IMR-90 (cell line): Measurements from ENCODE around the gene LDB2.

ENCODE experiments used
- BHLHE40 ChIP-seq: fragments of 150-350 bp; IDR thresholded peaks from 2 replicates; pipeline ENCODE4 v1.6.1; 2016; ENCODE audit warnings: mild to moderate bottlenecking, low read depth, low read length
- MAZ ChIP-seq: IDR thresholded peaks from 2 replicates; pipeline ENCODE4 v1.6.1; 2012; ENCODE audit warnings: low read depth, mild to moderate bottlenecking, low read length, improper control_type of control experiment, moderate library complexity, borderline replicate concordance
- POLR2A ChIP-seq: IDR thresholded peaks from 2 replicates; pipeline ENCODE4 v1.6.1; 2012; ENCODE audit warnings: mild to moderate bottlenecking, low read depth, low read length
- TF ChIP-seq, protein P1 (sequence below): conservative IDR thresholded peaks from 2 replicates; pipeline ENCODE4 v1.5.1; 2012; ENCODE audit warnings: mild to moderate bottlenecking, low read depth, low read length, improper control_type of control experiment
- TF ChIP-seq, protein P2 (sequence below): fragments of 150-350 bp; IDR thresholded peaks from 2 replicates; pipeline ENCODE4 v1.6.1; 2017; ENCODE audit warnings: mild to moderate bottlenecking, antibody characterized with exemption, low read length, low read depth
- TF ChIP-seq, protein P3 (sequence below): fragments of 150-350 bp; IDR thresholded peaks from 2 replicates; pipeline ENCODE4 v1.6.1; 2016; ENCODE audit warnings: low read depth, mild to moderate bottlenecking, low read length, moderate library complexity, borderline replicate concordance

DNA sequence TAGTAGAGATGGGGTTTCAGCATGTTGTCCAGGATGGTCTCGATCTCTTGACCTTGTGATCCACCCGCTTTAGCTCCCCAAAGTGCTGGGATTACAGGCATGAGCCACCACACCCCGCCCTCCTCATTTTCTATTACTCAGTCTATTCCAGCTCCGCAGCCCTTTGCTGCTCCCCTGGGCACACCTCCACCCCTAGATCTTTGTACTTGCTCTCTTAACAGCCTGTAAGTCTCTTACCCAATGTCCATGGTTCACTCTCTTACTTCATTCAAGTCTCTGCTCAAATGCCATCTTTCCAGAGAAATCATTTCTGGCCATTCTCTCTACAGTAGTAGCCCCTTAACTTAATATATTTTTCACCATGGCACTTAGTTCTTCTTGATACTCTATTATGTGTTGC, 64.7 kb downstream of the LDB2 start:
- TF ChIP-seq, protein P1, sequence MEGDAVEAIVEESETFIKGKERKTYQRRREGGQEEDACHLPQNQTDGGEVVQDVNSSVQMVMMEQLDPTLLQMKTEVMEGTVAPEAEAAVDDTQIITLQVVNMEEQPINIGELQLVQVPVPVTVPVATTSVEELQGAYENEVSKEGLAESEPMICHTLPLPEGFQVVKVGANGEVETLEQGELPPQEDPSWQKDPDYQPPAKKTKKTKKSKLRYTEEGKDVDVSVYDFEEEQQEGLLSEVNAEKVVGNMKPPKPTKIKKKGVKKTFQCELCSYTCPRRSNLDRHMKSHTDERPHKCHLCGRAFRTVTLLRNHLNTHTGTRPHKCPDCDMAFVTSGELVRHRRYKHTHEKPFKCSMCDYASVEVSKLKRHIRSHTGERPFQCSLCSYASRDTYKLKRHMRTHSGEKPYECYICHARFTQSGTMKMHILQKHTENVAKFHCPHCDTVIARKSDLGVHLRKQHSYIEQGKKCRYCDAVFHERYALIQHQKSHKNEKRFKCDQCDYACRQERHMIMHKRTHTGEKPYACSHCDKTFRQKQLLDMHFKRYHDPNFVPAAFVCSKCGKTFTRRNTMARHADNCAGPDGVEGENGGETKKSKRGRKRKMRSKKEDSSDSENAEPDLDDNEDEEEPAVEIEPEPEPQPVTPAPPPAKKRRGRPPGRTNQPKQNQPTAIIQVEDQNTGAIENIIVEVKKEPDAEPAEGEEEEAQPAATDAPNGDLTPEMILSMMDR: no peak
- TF ChIP-seq, protein P2, sequence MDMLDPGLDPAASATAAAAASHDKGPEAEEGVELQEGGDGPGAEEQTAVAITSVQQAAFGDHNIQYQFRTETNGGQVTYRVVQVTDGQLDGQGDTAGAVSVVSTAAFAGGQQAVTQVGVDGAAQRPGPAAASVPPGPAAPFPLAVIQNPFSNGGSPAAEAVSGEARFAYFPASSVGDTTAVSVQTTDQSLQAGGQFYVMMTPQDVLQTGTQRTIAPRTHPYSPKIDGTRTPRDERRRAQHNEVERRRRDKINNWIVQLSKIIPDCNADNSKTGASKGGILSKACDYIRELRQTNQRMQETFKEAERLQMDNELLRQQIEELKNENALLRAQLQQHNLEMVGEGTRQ: no peak
- no peak for TF ChIP-seq POLR2A
- TF ChIP-seq, protein P3, sequence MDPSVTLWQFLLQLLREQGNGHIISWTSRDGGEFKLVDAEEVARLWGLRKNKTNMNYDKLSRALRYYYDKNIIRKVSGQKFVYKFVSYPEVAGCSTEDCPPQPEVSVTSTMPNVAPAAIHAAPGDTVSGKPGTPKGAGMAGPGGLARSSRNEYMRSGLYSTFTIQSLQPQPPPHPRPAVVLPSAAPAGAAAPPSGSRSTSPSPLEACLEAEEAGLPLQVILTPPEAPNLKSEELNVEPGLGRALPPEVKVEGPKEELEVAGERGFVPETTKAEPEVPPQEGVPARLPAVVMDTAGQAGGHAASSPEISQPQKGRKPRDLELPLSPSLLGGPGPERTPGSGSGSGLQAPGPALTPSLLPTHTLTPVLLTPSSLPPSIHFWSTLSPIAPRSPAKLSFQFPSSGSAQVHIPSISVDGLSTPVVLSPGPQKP: no peak
- TF ChIP-seq MAZ: no peak
- TF ChIP-seq BHLHE40: no peak
